EL (cell line): Measurements from ENCODE around the gene NRG2.

Experiments used
- DNase-seq: peaks from one replicate; pipeline ENCODE4 v3.0.0-alpha.2; 2016

The NRG2 gene

DNA sequence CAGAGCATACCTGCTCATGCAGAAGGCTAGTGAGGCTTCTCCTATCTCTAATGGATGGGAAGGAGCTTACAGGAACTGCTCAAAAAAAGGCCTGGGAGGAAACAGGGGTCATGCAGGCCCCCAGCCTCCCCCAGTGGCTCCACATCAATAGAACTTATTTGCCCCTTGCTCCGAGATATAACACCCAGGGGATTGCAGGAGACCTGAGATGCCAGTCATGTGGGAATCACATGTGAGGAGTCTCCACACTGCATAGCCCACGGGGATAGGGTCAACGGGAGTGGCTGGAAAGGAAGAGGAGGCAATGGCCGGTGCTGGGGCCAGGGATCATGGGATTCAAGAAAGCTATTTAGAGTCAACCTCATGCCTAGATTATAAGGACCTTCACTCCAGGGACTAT is 76.2 kb downstream of the NRG2 start:
- no peak for DNase-seq

DNA sequence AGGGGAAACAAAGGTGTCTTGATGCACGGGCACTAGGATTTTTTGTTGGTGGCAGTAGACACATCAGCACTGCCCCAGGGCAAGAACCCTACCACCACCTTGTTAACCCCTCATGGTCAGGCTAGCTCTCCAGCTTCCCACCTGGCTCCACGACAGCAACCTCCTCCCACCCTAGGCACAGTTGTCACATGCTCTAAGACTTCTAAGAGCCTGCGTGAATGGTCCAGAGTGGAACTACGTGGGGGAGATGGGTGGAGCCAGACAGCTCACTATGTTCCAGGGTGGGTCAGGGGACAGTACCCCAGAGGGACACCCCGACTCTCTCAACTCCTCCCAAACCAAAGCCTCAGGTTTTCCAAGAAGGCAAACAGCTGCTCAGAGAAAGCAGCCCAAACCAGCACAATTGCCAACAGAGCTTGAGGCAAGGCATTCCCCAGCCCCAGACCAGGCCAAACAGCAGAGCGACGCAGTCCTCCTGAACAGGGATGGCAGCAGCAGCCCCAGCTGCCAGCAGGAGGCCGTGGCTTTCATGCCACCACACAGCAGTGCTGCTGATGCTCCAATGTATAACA is 78.0 kb downstream of the NRG2 start:
- no peak for DNase-seq

DNA sequence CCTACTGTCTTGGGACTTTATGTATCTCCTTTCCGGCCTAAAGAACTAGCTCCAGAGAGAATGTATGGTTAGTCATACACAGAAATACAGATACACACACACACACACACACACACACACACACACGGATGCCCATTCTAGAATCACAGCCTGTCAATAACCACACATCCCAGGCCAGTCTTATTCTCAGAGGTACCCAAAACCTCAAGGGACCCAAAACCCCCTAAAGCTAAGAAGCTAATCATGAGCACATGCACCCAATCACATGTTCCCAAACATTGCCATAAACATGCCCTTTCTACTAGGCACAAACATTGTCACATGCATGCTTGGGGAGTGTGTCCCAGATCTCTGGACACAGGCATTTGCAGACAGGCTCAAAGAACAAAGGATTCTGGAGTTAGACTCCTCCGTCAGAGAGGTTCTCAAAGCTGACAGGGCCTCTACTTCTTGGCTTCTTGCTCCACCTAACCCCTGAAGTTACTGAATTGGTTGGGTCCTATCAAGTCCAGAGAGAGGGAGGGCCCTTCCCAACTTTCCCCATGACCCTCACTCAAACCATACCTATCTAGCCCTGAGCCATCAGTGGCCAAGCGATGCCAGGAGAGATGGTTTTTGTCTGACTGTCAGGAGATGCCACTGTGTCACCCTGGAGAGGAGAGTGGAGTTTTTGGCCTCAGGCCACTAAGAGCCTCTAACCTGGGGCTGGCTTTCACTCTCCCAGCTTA is 78.7 kb downstream of the NRG2 start:
- no peak for DNase-seq

DNA sequence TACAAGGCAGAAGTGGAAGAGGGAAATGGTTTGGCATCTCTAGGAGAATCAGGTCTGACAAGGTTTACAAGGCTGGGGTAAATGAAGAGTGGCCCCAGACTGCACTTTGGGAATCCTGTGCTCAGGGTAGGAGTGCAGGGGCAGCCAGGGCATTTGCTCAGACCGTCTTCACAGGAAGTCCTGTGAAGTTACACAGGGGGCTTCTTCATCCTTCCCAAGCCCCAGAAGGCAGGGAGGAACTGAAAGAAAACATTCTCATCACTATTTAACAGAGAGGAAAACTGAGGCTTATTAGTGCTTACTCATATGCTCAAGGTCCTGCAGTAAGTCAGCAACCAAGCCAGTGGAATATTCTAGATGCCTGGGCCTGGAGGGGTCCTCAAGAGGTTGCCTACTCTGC is 80.7 kb downstream of the NRG2 start:
- no peak for DNase-seq

DNA sequence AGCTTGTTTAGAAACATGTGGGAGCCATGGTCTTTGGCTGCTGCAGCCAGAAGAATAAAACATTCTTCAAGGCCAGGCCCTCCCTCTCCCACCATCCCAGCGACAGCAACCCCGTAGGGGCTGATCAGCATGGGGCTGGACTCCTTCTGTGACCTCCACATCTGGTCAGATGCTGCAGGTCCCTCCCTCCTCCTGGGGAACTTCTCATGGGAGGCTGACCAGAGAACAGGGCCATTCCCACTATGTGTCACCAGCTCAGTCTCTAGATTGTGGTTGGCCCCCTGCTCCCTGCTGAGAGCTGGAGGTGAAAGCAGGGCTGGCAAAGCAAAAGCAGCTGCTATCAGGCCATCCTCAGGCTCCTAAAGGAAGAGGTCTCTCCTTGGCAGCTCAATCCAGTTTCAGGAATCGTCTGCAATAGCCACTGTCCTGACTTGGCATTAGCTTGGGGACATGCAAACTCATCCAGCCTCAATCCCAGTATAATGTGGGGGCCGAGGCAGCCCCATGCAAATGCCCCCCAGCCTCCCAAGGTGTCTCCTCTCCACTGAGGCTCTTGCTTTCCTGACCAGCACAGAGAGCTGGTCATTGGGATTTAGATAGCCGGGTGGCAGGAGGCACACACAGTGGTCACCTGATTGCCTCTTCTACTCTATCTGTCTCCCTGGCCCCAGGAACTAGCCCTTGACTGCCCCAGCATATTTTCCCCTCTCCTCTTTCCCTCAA is 81.5 kb downstream of the NRG2 start:
- no peak for DNase-seq

DNA sequence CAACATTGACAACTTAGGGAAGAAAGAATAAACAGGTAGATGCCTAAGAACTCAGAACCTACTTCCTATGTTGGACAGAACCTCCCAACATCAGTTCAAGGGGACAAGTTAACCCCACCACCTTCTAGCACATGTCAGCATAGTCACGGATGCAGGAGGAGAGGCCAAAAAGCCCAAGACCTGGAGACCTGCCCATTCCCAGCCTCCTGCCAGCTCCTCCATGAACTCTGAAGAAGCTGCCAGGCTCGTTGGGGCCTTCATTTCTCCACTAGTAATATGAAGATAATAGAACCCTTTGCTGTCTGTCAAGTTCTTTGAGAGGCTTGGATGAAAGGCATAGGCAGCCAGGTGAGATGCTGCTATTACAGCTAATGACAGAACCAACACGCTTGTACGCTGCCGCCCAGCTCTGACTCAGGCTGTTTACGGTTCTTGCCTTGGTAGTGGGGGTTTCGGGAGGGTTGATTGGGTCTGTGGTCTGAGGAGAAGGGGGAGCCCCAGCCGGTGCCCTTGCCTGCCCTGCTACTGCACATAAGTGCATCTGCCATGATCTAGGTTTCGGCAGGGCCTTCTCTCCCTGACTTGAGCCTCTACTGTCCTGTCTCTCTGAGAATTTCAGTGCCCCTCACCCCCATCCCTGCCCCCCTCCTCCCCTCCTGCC is 82.2 kb downstream of the NRG2 start:
- DNase-seq = no peak

DNA sequence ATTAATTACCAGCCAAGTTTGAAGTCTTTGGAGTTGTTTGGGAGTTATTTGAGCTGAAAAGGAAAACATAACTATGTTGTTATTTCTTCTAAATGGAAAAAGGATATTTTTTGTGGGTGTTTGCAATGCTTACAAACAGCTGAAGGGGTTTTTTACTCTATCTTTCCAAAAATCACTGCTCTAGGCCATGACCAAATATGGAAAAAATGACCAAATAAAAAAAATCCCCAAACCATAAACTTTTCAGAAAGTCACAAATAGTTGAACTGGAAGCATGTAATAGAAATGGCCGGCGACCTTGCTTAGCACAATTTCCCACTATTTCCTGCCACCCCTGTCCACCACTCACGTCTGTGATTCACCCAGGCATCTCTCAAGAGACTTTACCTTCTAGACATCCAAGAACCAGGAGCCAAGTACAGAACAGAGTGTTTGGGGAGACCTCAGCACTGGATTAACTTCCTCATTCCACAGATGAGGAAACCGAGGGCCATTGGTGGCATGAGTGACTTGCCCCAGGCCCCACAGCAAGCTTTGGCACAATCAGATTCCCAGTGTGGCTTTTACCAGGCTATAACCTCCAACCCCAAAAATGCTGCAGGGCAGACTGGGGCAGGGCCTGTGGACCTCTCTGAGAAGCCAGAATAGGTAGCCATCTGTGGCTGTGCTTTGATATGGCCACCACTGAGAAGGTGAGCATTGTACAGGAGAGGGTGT is 84.5 kb downstream of the NRG2 start:
- no peak for DNase-seq

DNA sequence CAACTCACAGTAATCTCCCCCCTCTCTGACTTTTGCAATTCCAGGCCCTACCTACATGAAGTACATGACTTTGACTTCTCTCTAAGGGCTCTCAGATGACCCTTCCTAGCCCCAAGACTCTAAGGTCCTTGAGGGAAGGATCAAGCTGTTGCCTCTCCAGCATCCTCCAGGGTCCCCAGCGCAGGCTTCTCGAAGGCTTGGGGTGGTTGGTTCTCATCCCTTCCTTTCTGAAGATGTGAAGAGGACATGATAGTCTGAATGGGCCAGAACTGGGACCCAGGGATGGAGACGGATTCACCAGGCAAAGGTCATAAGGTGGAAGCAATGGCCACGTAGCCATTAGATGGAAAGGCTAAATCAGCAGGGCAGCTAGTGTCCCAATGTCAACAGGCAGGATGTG is 86.8 kb downstream of the NRG2 start:
- DNase-seq = no peak

DNA sequence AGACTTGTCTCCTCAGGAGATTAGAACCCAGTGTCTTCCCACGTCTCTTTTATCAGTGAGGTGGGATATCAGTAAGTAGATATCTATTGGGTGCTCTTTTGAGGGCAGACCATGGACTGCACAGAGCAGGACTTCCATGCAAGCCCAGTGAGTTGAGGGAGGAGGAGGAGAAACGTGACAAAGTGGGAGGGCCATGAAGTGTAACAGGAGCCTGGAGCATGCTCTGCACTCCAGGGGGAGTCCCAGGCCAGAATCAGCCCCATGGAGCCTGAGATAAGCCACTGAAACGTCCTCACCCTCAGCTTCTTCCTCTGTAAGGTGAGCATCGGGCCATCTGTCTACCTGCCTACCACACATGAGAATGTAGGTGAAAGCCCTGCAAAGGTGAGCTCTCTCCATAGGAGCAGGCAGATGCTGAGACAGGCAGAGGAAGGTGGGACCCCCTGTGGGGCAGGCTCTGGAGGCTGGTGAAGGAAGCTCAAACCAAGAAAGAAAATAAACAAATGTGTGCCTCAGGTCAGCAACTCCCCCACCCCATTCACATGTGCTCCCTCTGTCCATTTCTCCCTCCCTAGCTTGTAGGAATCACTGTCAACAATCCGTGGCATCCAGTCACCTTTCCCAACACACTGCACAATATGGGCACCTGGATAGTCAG is 87.4 kb downstream of the NRG2 start:
- DNase-seq = no peak

DNA sequence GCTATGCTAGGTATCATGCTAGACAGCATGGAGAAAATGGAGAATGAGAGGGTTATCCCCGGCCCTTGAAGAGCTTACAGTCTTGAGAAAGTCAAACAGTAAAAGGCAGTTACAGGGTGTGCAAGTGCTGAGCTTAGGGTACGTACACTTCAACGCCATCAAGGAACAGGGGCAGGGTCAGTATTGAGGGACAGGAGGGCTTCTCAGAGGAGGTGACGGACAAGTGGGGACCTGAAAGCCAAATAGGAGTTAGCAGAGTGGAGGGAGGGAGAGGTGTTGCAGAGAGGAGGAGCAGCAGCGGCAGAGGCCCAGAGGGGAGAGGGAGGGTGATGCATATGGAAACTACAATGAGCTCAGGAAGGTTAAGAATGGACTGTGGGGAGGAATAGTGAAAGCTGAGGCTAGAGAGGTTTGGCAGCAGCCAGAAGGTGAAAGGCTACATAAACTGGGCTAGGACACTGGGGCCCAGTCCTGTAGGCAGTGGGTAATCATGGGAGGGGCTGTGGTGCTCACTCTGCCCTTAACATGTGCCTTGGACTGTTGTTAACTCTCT is 88.0 kb downstream of the NRG2 start:
- DNase-seq = no peak

DNA sequence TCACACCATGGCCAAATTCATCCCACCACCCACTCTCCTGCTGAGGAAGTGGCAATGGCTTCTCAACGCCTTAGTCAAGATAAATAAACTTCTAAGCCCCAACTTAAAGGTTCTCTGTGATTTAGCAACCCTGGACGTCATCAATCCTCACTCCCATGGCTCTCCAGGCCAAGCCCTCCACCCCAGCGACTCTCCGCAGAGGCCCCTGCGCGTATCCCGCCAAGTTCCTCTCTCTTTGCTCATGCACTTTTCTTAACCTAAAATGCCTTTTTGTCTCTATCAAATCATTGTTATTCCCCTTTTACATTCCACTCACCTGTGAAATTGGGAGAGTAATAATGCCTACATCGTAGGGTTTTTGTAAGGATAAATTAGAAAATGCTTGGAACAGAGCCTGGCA is 88.6 kb downstream of the NRG2 start:
- no peak for DNase-seq

DNA sequence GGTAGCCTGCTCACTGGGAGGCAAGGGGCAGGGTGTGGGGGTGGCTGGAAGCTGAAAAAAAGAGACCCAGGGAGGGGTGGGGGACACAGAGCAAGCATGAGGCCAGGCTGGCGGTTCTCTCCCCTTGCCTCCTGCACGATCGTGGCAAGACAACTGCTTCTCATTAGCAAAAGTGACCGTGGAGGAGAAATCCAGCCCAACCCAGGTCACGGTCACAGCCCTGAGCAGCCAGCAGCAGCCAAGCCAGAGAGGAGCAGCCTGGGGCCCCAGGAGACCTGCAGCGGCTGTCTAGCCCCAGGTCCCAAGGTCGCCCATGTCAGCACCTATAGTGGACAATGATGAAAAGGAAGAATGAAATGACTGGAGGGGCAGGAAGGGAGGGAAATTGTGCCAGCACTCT is 89.1 kb downstream of the NRG2 start:
- no peak for DNase-seq

DNA sequence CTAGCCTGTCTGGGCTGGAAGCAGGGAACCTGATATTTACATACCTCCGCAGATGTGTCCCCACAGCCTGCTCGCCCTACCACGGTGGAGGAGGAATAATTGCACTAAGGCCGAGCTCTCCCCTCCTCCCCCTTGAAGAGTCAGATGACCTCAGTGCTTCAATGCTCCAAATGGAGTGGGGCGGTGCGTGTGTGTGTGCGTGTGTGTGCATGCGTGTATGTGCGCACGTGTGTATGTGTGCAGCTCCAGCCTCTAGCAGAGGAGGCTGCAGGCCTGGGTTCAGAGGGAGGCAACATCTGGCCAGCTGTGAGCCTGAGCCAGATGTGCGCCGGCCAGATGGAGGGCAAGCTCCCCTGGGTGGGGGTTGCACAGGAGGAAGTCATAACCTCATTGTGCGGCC is 90.5 kb downstream of the NRG2 start:
- DNase-seq = no peak

DNA sequence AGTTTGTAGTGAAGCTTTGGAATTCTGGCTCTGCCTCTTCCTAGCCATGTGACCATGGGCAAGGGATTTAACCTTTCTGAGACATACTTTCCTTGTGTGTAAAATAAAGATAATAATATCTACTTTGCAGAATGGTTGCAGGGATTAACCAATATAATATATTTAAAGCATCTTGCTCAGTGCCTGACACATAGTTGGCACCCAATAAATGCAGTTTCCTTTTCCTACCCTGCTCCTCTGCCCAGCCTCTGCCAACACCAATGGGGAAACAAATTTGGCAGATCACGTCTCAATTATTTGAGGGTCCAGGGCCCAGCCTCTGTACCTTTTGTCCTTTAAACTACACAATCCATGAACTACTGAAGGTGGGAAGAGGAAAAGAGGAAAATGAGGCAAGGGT is 91.1 kb downstream of the NRG2 start:
- DNase-seq = no peak

DNA sequence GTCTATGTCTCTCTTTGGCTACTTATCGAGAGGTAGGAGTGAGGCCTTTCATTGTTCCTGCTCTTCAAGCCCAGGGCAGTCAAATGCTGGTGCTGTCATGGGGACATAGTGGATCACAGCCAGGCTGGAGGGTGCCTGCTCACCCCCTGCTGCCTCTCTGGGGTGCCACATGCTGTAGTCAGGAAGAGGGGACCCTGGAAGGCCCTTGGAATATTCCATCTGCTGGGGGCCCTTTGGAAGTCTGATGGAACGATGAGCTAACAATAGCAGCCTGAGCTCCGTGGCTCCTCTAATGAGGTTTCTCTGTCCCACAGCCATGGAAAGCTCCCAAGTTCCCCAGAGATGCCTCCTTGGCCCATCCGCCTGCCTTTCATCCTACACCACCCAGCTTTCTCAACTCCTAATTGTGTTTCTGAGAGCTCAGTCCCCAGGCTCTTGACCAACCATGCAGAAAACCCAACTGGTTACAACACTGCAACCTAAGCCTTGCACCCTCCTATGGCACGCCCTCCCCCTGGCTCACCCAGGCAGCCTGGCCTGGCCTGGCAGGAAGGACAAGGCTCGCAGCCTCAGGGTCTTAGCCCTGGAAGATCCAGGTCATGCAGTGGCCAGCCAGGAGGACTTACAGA is 91.7 kb downstream of the NRG2 start:
- no peak for DNase-seq

DNA sequence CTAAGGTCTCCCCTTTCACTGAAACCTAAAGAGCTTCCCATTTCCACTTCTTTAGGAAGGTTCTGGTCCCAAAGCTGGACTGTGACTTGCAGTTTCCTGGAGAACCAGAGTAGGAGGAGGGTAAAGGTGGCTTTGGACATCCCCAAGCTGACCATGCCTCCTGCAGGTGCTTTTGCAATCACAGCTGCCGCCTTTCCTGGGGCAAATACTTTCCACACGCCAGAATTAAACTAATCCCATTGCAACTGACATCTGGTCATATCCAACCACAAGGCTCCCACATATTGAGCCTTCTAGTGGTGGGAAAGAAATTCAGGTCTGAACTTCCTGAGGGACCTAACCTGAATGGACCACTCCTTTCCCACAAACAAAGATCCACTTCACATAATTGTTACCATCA is 92.7 kb downstream of the NRG2 start:
- DNase-seq = no peak

DNA sequence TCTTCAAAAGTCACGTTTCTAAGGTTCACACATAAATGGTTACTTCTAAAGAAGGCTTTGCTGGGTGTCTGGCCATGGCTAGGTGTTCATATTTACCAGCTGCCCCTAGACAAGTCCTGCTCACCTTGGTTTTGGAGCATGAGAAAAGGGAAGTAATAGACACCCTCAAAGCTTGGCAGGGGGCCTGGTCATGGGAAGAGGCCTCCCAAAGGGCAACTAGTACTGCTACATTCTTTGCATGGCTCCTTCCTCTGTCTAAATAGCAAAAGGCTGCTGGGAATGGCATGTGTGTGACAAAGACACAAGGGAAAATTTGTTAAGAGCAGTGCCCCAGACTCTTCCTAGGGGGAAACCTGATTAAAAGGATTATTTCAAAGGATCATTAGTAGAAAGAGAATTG is 93.4 kb downstream of the NRG2 start:
- DNase-seq = no peak

DNA sequence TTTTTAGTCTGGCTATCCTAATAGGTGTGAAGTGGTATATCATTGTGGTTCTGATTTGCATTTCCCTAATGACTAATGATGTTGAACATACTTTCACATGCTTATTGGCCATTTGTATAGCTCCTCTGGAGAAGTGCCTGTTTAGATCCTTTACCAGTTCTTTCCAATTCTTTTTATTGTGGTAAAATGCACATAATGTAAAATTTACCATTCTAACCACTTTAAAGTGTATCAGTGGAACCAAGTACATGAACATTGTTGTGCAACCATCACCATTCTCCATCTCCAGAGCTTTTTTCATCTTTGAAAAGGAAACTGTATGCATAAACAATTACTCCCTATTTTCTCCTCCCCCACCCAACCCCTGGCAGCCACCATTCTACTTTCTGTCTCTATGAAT is 95.4 kb downstream of the NRG2 start:
- DNase-seq = no peak

DNA sequence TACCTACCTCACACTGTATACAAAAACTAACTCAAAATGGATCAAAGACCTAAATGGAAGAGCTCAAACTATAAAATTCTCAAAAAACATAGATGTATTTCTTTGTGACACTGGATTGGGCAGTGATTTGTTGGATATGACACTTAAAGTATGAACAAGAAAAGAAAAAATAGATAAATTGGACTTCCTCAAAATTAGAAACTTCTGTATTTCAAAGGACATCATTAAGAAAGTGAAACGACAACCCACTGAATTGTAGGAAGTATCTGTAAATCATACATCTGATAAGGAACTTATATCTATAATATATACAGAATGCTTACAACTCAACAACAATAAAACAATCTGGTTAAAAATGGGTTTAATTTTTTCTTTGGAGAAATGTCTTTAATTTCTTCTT is 96.7 kb downstream of the NRG2 start:
- no peak for DNase-seq

DNA sequence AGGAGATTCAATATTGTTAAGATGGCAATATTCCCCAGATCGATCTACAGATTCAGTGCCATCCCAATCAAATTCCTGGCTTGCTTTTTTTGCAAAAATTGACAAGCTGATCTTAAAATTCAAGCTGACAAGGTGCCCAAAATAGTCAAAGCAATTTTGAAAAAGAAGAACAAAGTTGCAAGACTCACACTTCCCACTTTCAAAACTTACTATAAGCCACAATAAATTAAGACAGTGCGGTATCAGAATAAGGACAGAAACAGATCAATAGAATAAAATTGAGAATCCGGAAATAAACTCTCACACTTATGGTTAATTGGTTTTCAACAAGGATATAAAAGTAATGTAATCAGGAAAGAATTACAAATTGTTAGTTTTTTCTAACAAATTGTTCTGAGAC is 97.1 kb downstream of the NRG2 start:
- DNase-seq = no peak

DNA sequence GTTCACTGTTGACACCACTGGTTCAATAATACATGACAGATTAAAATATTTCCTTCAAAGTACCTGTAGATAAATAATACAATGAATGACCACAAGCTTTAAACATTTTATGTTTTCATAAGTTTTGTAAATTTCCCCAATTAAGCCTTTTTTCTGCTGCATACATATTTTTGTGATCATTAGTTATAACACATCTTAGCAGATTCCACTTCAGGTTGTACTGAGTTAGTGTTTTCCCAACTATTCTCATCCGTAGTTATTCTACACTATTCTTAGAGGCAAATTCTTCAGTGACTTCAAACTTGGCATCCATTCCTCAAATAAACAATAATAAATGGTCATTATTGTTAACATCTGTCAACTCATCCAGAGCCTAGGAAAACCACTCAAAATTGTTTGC is 100.9 kb downstream of the NRG2 start:
- DNase-seq = no peak

DNA sequence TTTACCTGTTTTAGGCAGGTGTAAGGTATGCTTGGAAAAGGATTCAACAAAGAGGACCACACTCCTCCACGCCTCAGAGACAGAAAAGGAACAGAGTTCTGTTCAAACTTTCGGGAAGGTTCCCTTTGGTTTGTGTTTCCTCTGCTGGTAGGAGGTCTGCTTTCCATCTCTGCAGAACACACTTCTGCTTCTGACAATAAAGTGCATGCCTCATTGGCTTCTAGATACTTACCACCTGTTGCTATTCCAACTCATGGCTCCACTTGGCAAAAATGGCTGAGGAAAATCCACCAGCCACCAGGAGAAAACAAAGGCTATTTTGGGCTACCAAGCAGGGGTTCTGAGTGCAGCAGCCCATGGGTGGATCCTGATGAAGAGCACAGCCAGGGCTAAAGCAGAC is 112.7 kb downstream of the NRG2 start:
- DNase-seq = no peak
